HEK293 (cell line): Measurements from ENCODE around the gene APBA1.
A peak's percentile ranks its signal among the peaks of the same experiment; 100 is the strongest.

Experiments used
- CTCF ChIA-PET: fragments of 350-600 bp; formaldehyde crosslinking; extraction: SDS; loops from one replicate; lab custom pipeline; 2021; ENCODE audit warnings: antibody characterized with exemption; lab: Yijun Ruan, JAX
- POLR2A ChIA-PET: fragments of 300-600 bp; formaldehyde crosslinking; extraction: SDS; loops from one replicate; lab custom pipeline; 2020; ENCODE audit warnings: antibody characterized with exemption, inconsistent platforms; lab: Yijun Ruan, JAX
- H3K27ac ChIP-seq: fragments of 200-500 bp; sonication (Bioruptor generic); 2 replicates; pipeline ENCODE4 v1.5.1; 2014; ENCODE audit warnings: low read depth, low read length, control low read depth, inconsistent platforms; ENCODE audit errors: extremely low read depth
- H3K36me3 ChIP-seq, 2 experiments: fragments of 200-500 bp in 1 of 2; sonication (Bioruptor generic) in 1 of 2; 1 replicate in 1 of 2; 2 replicates in 1 of 2; pipeline ENCODE4 v1.5.1; 2014 to 2017; ENCODE audit warnings: inconsistent platforms in 2 of 2, low read length in 2 of 2; ENCODE audit not compliant: control insufficient read depth in 2 of 2, insufficient read depth in 1 of 2
- H3K4me1 ChIP-seq: fragments of 200-500 bp; sonication (Bioruptor generic); 2 replicates; pipeline ENCODE4 v1.5.1; 2014; ENCODE audit warnings: mild to moderate bottlenecking, low read length, inconsistent platforms; ENCODE audit not compliant: control insufficient read depth, insufficient read depth
- H3K4me3 ChIP-seq: 2 replicates; pipeline ENCODE4 v1.5.1; 2011; ENCODE audit warnings: low read depth, mild to moderate bottlenecking, control low read depth, low read length, moderate library complexity
- H3K9me3 ChIP-seq: fragments of 200-500 bp; sonication (Bioruptor generic); 2 replicates; pipeline ENCODE4 v1.5.1; 2014; ENCODE audit warnings: low read depth, low read length, inconsistent platforms; ENCODE audit not compliant: control insufficient read depth, insufficient read depth
- GLI4 ChIP-seq: fragments of 450-650 bp; formaldehyde crosslinking; IDR thresholded peaks from 2 replicates; pipeline ENCODE4 v1.5.1; 2016; ENCODE audit warnings: missing biosample characterization, missing genetic modification characterization
- GLIS2 ChIP-seq: fragments of 450-650 bp; formaldehyde crosslinking; IDR thresholded peaks from 2 replicates; pipeline ENCODE4 v1.5.1; 2016; ENCODE audit warnings: missing biosample characterization, missing genetic modification characterization
- KLF8 ChIP-seq: fragments of 450-650 bp; formaldehyde crosslinking; IDR thresholded peaks from 2 replicates; pipeline ENCODE4 v1.5.1; 2016; ENCODE audit warnings: missing biosample characterization, missing genetic modification characterization
- OSR2 ChIP-seq: fragments of 450-650 bp; formaldehyde crosslinking; IDR thresholded peaks from 2 replicates; pipeline ENCODE4 v1.5.1; 2016; ENCODE audit warnings: missing biosample characterization, missing genetic modification characterization
- REPIN1 ChIP-seq: fragments of 450-650 bp; formaldehyde crosslinking; IDR thresholded peaks from 2 replicates; pipeline ENCODE4 v1.5.1; 2017; ENCODE audit warnings: missing biosample characterization, missing genetic modification characterization, low read depth
- SCRT1 ChIP-seq: fragments of 450-650 bp; formaldehyde crosslinking; IDR thresholded peaks from 2 replicates; pipeline ENCODE4 v1.5.1; 2016; ENCODE audit warnings: missing biosample characterization, missing genetic modification characterization, borderline replicate concordance
- ZBTB20 ChIP-seq: fragments of 450-650 bp; formaldehyde crosslinking; IDR thresholded peaks from 2 replicates; pipeline ENCODE4 v1.5.1; 2016; ENCODE audit warnings: missing biosample characterization, missing genetic modification characterization
- ZBTB48 ChIP-seq: fragments of 450-650 bp; formaldehyde crosslinking; IDR thresholded peaks from 2 replicates; pipeline ENCODE4 v1.5.1; 2016; ENCODE audit warnings: missing biosample characterization, missing genetic modification characterization
- ZIC2 ChIP-seq: fragments of 450-650 bp; formaldehyde crosslinking; IDR thresholded peaks from 2 replicates; pipeline ENCODE4 v1.5.1; 2016; ENCODE audit warnings: missing biosample characterization, missing genetic modification characterization
- ZNF184 ChIP-seq: fragments of 450-650 bp; IDR thresholded peaks from 2 replicates; pipeline ENCODE4 v1.5.1; 2018; ENCODE audit warnings: missing biosample characterization, mild to moderate bottlenecking, missing genetic modification characterization
- ZNF248 ChIP-seq: fragments of 450-650 bp; formaldehyde crosslinking; IDR thresholded peaks from 2 replicates; pipeline ENCODE4 v1.5.1; 2017; ENCODE audit warnings: missing biosample characterization, missing genetic modification characterization
- ZNF311 ChIP-seq: fragments of 450-650 bp; formaldehyde crosslinking; IDR thresholded peaks from 2 replicates; pipeline ENCODE4 v1.5.1; 2017; ENCODE audit warnings: missing biosample characterization, missing genetic modification characterization, borderline replicate concordance
- ZNF324 ChIP-seq: fragments of 450-650 bp; formaldehyde crosslinking; IDR thresholded peaks from 2 replicates; pipeline ENCODE4 v1.5.1; 2016; ENCODE audit warnings: missing biosample characterization, missing genetic modification characterization
- ZNF473 ChIP-seq: fragments of 450-650 bp; formaldehyde crosslinking; IDR thresholded peaks from 2 replicates; pipeline ENCODE4 v1.5.1; 2017; ENCODE audit warnings: missing biosample characterization, missing genetic modification characterization
- ZNF530 ChIP-seq: fragments of 450-650 bp; formaldehyde crosslinking; IDR thresholded peaks from 2 replicates; pipeline ENCODE4 v1.5.1; 2016; ENCODE audit warnings: low read depth, missing biosample characterization, missing genetic modification characterization
- ZNF548 ChIP-seq: fragments of 450-650 bp; formaldehyde crosslinking; IDR thresholded peaks from 2 replicates; pipeline ENCODE4 v1.5.1; 2016; ENCODE audit warnings: missing biosample characterization, missing genetic modification characterization
- ZNF549 ChIP-seq: fragments of 450-650 bp; IDR thresholded peaks from 2 replicates; pipeline ENCODE4 v1.5.1; 2018; ENCODE audit warnings: missing biosample characterization, missing genetic modification characterization, mild to moderate bottlenecking, inconsistent platforms, moderate library complexity
- ZNF555 ChIP-seq: fragments of 450-650 bp; formaldehyde crosslinking; conservative IDR thresholded peaks from 2 replicates; pipeline ENCODE4 v1.5.1; 2017; ENCODE audit warnings: missing biosample characterization, mild to moderate bottlenecking, missing genetic modification characterization, inconsistent platforms
- ZNF571 ChIP-seq: fragments of 450-650 bp; formaldehyde crosslinking; IDR thresholded peaks from 2 replicates; pipeline ENCODE4 v1.5.0; 2017; ENCODE audit warnings: missing biosample characterization, missing genetic modification characterization
- ZNF776 ChIP-seq: fragments of 450-650 bp; formaldehyde crosslinking; IDR thresholded peaks from 2 replicates; pipeline ENCODE4 v1.5.0; 2017; ENCODE audit warnings: missing biosample characterization, missing genetic modification characterization, borderline replicate concordance
- ZSCAN16 ChIP-seq: fragments of 450-650 bp; formaldehyde crosslinking; IDR thresholded peaks from 2 replicates; pipeline ENCODE4 v1.5.1; 2016; ENCODE audit warnings: missing biosample characterization, missing genetic modification characterization
- TF ChIP-seq, protein P1 (sequence below): fragments of 450-650 bp; formaldehyde crosslinking; IDR thresholded peaks from 2 replicates; pipeline ENCODE4 v1.5.1; 2017; ENCODE audit warnings: missing biosample characterization, mild to moderate bottlenecking, missing genetic modification characterization, moderate library complexity
- TF ChIP-seq, protein P2 (sequence below): fragments of 450-650 bp; formaldehyde crosslinking; IDR thresholded peaks from 2 replicates; pipeline ENCODE4 v1.5.1; 2016; ENCODE audit warnings: missing biosample characterization, missing genetic modification characterization
- TF ChIP-seq, protein P3 (sequence below): fragments of 450-650 bp; formaldehyde crosslinking; IDR thresholded peaks from 2 replicates; pipeline ENCODE4 v1.5.1; 2016; ENCODE audit warnings: missing biosample characterization, missing genetic modification characterization
- TF ChIP-seq, protein P4 (sequence below): fragments of 450-650 bp; formaldehyde crosslinking; IDR thresholded peaks from 2 replicates; pipeline ENCODE4 v1.5.1; 2016; ENCODE audit warnings: missing biosample characterization, missing genetic modification characterization
- TF ChIP-seq, protein P5 (sequence below): fragments of 450-650 bp; formaldehyde crosslinking; conservative IDR thresholded peaks from 2 replicates; pipeline ENCODE4 v1.5.1; 2016; ENCODE audit warnings: low read depth, missing biosample characterization, missing genetic modification characterization

Gene APBA1

DNA sequence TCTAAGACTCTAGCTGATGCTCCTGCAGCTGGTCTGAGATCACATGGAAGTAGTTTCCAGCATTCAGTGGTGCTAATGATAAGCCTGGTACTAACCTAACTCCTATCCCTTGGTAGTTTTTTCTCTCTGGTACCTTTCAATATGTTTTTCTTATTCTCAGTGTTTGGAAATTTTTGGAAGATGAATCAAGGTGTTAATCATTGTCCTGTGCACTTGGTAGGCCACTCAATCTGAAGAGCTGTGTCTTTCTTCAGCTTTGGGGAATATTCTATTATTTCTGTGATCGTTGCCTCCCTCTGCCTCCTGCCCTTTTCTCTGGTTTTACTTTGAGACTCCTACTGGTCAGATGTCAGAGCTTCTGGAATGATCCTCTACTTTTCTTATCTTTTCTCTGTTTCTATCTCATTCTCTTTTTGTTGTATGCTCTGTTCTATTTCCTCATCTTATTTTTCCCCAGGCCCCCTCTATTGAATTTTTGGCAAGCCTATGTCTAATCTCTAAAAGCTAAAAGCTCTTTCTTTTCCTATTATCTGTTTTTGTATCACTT is 136.8 kb downstream of the APBA1 start:
- Histone ChIP-seq H3K4me3 (no peak overlapping the region), H3K27ac (no peak overlapping the region), H3K4me1 (no peaks in the 10 kb centered on the region), H3K9me3 (no peaks in the 10 kb centered on the region), H3K36me3 (no peaks in the 10 kb centered on the region)
- ChIA-PET CTCF (interaction anchor here (0.6 to 2.5 kb wide), 5 partner anchors 11 to 113 kb away, joined by 3 to 8 read pairs (median 4); no protein-coding TSS in a partner anchor), POLR2A (no interaction called here)
- TF ChIP-seq, protein P1, sequence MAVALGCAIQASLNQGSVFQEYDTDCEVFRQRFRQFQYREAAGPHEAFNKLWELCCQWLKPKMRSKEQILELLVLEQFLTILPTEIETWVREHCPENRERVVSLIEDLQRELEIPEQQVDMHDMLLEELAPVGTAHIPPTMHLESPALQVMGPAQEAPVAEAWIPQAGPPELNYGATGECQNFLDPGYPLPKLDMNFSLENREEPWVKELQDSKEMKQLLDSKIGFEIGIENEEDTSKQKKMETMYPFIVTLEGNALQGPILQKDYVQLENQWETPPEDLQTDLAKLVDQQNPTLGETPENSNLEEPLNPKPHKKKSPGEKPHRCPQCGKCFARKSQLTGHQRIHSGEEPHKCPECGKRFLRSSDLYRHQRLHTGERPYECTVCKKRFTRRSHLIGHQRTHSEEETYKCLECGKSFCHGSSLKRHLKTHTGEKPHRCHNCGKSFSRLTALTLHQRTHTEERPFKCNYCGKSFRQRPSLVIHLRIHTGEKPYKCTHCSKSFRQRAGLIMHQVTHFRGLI: no peak
- TF ChIP-seq, protein P2, sequence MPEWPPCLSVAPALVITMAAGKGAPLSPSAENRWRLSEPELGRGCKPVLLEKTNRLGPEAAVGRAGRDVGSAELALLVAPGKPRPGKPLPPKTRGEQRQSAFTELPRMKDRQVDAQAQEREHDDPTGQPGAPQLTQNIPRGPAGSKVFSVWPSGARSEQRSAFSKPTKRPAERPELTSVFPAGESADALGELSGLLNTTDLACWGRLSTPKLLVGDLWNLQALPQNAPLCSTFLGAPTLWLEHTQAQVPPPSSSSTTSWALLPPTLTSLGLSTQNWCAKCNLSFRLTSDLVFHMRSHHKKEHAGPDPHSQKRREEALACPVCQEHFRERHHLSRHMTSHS (tag by site-specific recombination): no peak
- TF ChIP-seq GLI4 (tag by site-specific recombination) (no peak), ZSCAN16 (tag by site-specific recombination) (no peak), ZNF571 (tag by site-specific recombination) (no peak), ZBTB48 (tag by site-specific recombination) (no peak), SCRT1 (tag by site-specific recombination) (no peak), ZNF324 (tag by site-specific recombination) (no peak), KLF8 (no peak), REPIN1 (tag by site-specific recombination) (no peak), ZNF548 (no peak), ZNF776 (tag by site-specific recombination) (no peak), ZNF248 (no peak), ZNF530 (tag by site-specific recombination) (no peak), ZBTB20 (tag by site-specific recombination) (no peak), ZNF311 (tag by site-specific recombination) (no peak), ZNF549 (no peak), ZNF555 (tag by site-specific recombination) (no peak)
- TF ChIP-seq, protein P3, sequence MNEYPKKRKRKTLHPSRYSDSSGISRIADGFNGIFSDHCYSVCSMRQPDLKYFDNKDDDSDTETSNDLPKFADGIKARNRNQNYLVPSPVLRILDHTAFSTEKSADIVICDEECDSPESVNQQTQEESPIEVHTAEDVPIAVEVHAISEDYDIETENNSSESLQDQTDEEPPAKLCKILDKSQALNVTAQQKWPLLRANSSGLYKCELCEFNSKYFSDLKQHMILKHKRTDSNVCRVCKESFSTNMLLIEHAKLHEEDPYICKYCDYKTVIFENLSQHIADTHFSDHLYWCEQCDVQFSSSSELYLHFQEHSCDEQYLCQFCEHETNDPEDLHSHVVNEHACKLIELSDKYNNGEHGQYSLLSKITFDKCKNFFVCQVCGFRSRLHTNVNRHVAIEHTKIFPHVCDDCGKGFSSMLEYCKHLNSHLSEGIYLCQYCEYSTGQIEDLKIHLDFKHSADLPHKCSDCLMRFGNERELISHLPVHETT (tag by site-specific recombination): no peak

DNA sequence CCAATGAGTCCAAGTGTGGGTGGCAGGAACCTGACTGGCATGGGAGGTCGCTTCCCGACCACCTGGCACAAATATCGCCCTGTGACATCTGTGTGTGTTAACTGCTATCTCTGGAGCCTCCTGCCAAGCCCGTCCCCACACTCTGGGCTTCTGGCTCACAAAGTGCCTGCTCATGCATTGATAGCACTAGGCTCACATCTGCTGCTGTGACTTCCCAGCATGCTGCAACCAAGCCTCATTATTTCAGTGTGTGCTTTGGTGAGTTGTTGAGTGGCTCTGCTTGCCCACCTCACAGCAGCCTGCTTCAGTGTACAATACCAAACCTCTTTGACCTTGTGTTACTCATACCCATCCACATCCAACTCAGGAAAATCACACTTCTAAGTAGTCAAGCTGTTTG is 139.8 kb downstream of the APBA1 start:
- TF ChIP-seq, protein P4, sequence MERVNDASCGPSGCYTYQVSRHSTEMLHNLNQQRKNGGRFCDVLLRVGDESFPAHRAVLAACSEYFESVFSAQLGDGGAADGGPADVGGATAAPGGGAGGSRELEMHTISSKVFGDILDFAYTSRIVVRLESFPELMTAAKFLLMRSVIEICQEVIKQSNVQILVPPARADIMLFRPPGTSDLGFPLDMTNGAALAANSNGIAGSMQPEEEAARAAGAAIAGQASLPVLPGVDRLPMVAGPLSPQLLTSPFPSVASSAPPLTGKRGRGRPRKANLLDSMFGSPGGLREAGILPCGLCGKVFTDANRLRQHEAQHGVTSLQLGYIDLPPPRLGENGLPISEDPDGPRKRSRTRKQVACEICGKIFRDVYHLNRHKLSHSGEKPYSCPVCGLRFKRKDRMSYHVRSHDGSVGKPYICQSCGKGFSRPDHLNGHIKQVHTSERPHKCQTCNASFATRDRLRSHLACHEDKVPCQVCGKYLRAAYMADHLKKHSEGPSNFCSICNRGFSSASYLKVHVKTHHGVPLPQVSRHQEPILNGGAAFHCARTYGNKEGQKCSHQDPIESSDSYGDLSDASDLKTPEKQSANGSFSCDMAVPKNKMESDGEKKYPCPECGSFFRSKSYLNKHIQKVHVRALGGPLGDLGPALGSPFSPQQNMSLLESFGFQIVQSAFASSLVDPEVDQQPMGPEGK: no peak
- TF ChIP-seq GLIS2 (tag by site-specific recombination) (no peak), OSR2 (no peak), ZNF184 (tag by site-specific recombination) (no peak), ZIC2 (peak; percentile 33; the same call in 1 of the 2 replicates), ZNF473 (tag by site-specific recombination) (no peak)
- TF ChIP-seq, protein P5, sequence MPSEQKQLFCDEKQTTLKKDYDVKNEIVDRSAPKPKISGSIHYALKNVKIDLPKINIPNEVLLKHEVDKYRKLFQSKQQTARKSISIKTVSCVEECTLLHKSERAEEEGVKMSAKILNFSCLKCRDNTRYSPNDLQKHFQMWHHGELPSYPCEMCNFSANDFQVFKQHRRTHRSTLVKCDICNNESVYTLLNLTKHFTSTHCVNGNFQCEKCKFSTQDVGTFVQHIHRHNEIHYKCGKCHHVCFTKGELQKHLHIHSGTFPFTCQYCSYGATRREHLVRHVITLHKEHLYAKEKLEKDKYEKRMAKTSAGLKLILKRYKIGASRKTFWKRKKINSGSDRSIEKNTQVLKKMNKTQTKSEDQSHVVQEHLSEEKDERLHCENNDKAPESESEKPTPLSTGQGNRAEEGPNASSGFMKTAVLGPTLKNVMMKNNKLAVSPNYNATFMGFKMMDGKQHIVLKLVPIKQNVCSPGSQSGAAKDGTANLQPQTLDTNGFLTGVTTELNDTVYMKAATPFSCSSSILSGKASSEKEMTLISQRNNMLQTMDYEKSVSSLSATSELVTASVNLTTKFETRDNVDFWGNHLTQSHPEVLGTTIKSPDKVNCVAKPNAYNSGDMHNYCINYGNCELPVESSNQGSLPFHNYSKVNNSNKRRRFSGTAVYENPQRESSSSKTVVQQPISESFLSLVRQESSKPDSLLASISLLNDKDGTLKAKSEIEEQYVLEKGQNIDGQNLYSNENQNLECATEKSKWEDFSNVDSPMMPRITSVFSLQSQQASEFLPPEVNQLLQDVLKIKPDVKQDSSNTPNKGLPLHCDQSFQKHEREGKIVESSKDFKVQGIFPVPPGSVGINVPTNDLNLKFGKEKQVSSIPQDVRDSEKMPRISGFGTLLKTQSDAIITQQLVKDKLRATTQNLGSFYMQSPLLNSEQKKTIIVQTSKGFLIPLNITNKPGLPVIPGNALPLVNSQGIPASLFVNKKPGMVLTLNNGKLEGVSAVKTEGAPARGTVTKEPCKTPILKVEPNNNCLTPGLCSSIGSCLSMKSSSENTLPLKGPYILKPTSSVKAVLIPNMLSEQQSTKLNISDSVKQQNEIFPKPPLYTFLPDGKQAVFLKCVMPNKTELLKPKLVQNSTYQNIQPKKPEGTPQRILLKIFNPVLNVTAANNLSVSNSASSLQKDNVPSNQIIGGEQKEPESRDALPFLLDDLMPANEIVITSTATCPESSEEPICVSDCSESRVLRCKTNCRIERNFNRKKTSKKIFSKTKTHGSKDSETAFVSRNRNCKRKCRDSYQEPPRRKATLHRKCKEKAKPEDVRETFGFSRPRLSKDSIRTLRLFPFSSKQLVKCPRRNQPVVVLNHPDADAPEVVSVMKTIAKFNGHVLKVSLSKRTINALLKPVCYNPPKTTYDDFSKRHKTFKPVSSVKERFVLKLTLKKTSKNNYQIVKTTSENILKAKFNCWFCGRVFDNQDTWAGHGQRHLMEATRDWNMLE (tag by site-specific recombination): no peak
- H3K27ac ChIP-seq: no peak overlapping the region
- H3K9me3 ChIP-seq: no peaks in the 10 kb centered on the region
- ChIA-PET CTCF (interaction anchor here (1.3 kb wide), 1 partner anchor 110 kb away, joined by 3 read pairs; no protein-coding TSS in a partner anchor), POLR2A (no interaction called here)
- H3K4me3 ChIP-seq: no peak overlapping the region
- H3K36me3 ChIP-seq: no peaks in the 10 kb centered on the region
- no peaks in the 10 kb centered on the region for H3K4me1 ChIP-seq
